ENCODE data around the gene MYO7A.

MYO7A gene

DNA sequence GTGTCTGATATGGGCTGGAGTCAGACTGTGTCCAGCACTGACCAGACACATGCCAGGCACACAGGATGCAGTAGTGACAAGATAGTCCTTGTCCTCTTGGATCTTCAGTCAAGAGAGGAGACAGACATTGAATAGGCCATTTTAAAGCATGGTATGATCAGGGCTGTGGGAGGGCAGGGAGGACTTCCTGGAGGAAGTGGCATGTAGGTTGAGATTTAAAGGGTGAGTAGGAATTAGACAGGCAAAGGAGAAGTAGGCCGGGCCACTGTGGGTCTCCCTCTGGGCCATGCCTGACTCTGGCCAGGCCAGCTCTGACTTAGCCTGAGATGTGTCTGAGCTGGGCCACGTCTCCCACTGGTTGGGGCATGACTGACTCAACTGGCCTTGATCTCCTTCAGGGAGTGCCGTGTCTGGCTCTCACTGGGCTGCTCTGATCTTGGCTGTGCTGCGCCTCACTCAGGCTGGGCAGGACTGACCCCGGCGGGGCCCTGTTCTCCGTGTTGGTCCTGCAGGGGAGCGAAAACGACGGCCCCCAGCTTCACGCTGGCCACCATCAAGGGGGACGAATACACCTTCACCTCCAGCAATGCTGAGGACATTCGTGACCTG lies 71.2 kb downstream of the MYO7A start:
- no peak for DNase-seq (ENCODE audit: low read depth in 3 of 3, low spot score in 1 of 3)

DNA sequence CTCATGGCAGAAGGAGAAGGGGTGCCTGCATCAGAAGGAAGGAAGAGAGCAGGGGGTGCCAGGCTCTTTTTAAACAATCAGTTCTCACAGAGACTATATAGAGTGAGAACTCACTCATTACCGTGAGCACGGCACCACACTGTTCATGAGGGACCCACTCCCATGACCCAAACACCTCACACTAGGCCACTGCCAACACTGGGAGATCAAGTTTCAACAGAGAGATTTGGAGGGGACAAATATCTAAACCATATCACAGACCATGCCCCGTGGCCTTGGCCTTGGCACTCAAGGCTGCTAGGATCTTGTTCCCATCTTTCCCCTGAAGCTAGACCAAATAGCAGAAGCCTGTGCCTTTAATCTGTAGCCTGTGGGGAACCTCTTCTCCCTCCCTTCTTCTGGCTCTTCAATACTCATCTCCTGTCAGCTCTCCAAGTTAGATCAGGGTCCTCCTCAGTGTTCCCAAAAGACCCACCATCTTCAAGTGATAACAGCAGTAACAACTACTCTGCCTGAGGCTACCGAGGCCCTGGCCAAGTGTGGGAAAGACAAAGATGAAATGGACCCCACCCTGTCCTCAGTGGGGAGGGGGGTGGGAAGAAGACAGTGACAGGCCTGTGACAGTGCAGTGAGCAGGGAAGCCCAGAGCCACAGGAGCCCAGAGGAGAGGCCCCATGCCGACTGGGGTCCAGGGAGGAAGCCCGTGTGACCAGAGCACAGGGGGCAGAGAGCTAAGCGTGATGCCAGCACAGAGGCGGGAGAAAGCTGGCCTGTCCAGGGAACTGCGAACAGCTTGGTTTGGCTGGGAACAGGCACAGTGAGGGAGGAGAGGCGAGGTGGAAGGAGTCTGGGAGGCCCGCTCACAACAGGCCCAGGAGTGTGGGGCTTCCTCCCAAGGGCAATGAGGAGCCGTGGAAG lies 72.6 kb downstream of the MYO7A start:
- DNase-seq (ENCODE audit: low read depth in 3 of 3, low spot score in 1 of 3) = no peak

DNA sequence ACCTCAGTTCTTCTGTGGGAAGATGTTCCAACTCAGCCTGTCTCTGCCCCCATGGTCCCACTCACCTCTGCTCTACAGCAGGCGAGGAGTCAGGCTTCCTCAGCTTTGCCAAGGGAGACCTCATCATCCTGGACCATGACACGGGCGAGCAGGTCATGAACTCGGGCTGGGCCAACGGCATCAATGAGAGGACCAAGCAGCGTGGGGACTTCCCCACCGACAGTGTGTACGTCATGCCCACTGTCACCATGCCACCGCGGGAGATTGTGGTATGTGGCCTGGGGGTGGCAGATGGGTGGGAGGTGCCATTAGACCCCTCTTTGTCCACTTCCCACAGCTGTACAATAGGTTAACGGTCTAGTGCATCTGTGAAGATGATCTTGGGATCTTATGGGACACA lies 73.3 kb downstream of the MYO7A start:
- no peak for DNase-seq (ENCODE audit: low read depth in 3 of 3, low spot score in 1 of 3)

DNA sequence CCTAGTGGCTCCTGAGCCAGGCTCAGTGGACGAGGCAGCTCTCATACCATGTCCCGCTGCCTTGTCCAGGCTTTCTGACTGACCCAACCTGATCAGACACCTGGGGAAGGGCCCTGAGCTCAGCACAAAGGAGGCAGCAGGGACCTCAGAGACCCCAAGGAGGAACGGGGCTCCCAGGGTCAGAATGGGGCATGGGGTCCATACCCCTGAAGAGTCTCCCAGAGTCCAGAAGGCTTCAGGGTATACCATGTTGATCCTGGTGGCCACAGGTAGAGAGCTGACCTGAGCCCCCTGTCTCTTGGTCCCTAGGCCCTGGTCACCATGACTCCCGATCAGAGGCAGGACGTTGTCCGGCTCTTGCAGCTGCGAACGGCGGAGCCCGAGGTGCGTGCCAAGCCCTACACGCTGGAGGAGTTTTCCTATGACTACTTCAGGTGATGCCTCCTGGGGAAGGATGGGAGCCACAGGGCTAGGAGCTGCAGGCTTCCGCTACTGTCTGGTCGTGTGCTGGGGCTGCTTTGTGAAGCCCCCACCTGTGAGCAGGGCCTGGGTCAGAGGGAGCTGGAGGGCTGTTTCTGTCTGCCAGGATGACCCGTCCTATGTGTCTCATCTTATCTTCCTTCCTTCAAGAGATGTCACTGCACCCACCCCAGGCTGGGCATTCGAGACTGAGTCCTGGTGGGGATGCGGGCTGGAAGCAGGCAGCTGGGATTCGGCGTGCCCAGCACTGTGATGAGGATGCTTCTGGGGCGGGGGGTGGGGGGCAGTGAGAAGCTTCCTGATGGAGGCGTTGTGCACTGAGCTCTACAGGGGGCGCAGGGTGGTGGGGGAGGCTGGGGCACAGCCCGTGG lies 74.2 kb downstream of the MYO7A start:
- no peak for DNase-seq (ENCODE audit: low read depth in 3 of 3, low spot score in 1 of 3)

DNA sequence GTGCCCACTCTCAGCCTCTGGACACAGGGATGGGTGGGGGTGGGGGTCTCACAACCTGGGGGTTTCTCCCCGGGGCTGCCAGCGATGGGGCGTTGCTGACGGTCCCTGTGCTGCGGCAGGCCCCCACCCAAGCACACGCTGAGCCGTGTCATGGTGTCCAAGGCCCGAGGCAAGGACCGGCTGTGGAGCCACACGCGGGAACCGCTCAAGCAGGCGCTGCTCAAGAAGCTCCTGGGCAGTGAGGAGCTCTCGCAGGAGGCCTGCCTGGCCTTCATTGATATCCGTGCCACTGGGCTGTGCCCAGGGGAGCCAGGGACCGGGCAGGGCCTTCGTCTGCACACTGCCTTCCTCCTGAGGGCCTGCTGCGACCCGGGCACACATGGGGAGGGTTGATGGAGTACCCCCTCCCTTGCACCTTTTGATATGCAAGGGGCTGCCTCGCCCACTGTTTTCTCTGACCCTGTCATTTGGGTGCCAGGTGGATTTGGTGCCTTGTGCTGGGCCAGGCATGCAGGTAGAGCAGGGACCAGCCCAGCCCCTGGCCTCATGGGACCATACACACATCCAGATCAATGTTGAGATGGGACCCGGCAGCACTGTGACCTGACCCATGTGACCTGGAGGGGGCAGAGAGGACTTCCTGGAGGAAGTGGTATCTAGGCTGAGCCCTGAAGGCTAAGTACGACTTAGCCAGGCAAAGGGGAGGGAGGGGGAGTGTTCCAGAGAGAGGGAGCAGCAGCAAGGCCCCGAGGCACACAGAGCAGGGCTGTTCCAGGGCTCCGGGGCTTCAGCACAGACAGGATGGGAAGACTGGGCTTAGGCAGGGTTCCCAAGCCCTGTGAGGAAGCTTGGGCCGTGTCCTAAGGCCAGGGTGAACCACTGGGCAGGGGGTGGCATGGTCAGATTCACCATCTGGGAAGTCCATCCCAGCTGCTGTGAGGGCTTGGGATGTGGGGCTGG lies 75.2 kb downstream of the MYO7A start:
- no peak for DNase-seq (ENCODE audit: low read depth in 3 of 3, low spot score in 1 of 3)

DNA sequence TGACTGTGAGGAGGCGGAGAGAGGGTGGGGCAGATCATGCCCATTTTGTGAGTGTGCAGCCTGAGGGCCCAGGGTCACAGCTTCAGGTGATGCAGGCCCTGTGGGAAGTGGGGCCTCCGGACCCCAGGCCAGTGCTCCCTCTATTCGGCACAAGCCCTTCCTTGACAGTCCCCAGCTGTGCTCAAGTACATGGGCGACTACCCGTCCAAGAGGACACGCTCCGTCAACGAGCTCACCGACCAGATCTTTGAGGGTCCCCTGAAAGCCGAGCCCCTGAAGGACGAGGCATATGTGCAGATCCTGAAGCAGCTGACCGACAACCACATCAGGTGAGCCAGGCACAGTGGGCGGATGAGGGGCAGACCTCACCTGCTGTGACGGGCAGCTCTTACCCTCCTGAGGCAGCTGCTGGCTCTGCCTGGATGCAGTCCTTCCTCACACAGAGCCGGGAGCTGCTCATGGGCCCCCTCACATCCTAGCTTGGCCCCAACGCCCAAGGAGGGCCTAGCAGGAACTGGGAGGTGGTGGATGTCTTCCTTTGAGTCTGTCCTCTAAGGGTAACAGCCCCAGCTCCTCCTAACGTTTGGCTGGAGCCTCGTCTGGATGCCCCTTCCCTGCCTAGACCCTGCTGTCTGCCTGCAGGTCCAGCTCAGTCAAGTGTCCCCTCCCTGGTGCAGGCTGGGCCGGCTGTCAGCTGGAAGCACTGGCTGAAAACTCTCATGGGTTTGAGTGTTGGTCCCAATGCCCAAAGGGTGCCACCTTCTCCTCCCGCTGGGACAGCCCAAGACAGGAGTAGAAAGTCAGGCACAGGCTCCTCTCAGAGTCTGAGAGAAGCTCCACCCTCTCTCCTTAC lies 76.1 kb downstream of the MYO7A start:
- no peak for DNase-seq (ENCODE audit: low read depth in 3 of 3, low spot score in 1 of 3)

DNA sequence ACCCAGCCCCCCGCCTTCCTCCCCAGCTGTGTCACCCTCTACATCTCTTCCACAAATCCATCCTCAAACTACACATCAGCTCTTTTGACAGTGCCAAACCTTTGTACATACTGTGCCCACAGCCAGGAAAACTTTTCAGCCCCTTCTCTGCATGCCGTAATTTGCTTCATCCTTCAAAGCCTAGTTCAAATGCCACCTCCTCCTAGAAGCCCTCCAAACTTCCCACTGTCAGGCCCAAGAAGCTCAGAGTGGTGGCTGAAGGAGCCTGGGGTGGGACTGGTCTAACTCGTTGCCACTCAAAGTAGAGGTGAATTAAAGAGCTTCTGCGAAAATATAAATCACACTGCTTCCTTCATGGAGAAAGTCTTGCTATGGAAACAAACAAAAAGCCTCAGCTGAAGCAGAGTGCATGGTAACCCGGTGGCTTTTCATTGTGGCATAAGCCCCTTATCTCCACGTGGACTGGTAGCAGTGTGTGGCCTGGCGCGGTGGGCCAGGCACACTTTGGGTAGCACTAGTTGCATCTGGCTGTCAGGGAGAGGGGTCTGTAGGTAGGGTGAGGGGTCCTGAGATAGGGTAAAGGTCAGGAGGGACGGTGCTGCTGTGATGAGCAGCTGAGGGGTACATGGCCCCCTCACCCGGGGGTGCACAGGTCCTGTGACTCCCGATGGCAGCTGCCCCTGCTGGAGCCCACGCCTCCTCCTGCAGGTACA lies 76.9 kb downstream of the MYO7A start:
- no peak for DNase-seq (ENCODE audit: low read depth in 3 of 3, low spot score in 1 of 3)

DNA sequence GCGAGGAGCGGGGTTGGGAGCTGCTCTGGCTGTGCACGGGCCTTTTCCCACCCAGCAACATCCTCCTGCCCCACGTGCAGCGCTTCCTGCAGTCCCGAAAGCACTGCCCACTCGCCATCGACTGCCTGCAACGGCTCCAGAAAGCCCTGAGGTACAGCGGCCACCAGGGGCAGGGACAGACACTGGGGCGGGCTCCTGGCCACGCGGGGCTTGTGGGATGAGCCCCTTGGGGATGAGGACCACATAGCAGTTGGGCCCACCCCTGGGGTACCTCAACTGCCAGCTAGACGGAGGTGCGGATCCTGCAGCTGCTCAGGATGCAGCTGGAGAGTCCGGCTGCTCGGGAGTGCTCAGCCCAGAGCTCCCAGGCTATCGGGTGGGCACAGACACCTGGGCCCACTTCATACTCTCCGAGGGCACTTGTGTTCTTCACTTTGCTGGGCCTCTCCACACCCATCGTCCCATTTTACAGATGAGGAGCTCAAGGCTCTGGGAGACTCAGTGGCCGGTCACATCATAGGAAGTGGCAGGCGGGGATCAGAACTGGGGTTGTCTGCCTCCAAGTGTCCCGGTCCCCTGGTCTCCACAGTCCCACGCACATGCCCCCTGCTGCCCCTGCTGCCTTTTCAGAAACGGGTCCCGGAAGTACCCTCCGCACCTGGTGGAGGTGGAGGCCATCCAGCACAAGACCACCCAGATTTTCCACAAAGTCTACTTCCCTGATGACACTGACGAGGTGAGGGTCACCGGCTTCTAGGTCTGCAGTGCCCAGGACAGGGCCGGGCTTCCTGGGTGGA lies 77.6 kb downstream of the MYO7A start:
- DNase-seq (ENCODE audit: low read depth in 3 of 3, low spot score in 1 of 3) = no peak

DNA sequence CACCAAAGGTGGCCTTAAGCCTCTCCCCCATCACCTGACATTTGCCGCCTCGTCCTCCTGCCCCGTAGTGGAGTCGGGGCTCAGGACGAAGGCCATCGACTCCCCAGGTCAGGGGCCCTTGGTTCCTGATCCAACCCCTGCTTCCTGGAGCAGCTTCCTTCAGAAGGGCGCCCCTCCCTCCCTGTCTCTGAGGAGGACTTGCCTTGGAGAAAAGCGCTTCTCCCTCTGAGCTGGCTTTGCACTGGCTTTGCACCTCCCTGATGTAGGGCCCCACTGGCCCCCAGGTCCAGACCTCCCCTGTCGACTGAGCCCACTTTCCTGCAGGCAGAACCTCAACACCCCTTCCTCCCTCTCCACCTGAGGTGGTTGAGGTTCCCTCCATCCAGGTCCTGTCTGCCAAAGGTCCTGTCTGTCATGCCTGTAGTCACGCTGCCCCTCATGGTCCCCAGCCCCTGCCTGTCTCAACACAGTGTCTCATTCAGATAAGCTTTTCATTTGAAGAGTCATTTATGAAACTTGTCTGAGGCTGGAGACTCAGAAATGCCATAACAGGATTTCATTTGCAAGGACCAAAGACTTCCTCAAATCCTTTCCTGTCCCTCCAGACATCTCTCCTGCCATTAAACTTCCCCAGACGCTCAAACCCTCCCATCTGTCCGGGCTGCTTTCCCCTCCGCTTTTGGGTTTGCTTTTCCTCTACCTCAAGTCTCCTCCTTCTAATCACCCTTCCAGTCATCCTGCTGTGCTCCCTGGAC lies 78.4 kb downstream of the MYO7A start:
- DNase-seq (ENCODE audit: low read depth in 3 of 3, low spot score in 1 of 3) = no peak

DNA sequence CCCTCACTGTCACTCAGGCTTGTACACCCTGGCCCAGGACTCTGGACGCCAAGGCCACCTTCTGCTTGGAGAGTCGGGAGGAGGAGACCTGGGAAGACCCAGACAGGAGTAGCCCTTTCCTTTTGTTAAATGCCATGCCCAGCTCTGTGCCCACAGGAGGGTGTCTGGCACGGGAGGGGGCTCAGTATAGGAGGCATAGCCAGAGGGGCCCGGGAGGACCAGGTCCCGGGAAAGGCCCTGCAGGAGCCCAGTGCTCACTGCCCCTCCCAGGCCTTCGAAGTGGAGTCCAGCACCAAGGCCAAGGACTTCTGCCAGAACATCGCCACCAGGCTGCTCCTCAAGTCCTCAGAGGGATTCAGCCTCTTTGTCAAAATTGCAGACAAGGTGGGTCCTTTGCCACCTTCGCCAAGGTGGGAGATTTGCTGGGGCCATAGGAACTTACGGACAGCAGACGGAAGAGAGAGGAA lies 79.0 kb downstream of the MYO7A start:
- DNase-seq (ENCODE audit: low read depth in 3 of 3, low spot score in 1 of 3) = no peak

DNA sequence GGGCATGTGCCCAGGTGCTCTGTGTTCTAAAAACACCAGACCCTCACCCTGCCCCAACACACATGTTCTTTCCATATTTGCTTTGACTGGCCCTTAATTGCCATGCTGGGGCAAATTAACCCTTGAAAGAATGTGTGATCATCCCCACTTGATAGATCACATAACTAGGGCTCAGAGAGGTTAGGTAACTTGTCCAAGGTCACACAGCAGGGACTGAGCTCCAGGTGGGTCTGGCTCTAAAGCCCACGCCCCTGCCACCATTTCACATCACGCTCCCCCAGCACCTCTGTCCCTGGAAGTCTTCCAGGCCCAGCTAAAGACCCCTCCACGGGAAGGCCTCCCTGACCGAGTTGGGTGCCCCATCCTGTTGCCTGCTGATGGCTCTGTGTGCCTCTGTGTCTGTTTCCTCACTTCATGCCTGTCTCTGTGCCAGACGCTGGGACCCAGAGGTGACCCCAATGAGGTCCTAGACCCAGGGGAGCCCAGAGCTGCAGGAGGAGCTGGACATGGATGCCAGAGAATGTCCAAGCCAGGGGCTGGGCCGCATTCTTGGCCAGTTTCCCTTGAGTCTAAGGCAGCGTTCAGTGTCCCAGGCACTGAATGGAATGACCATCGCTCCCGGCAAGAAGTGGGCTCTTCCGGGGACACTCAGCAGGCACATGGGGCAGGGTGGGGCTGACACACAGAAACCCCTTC lies 79.7 kb downstream of the MYO7A start:
- DNase-seq (ENCODE audit: low read depth in 3 of 3, low spot score in 1 of 3) = no peak

DNA sequence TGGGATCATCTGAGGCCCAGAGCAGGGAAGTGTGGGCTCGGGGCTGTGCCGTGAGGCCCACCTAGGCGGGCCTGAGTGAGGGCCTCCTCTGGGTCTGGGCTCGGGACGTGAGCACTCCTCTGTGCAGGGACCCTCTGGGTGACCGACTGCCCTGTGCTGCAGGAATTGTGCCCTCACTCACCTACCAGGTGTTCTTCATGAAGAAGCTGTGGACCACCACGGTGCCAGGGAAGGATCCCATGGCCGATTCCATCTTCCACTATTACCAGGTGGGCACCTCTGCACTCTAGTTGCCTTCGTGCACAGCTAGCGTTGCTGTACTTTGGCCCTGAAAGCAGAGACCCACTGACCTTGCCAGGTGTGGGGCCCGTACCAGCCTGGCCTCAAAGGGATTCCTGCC lies 80.5 kb downstream of the MYO7A start:
- no peak for DNase-seq (ENCODE audit: low read depth in 3 of 3, low spot score in 1 of 3)

DNA sequence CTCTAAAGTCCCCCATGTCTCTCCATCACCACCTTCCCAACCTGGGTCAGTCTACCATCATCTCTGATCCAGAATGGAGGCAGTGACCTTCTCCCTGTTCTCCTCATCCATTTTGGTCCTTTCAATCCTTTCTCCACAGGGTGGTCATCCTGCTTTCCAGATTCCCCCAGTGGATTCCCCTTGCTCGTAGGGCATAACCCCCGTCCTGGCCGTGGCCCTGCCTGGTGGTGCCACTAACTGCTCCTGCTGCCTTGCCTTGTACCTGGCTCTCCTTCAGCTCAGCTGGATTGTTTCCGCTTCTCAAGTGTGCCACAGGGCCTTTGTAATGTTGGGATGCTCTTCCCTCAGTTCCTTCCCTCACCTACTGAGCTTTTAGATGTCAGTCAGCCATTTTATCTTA lies 81.6 kb downstream of the MYO7A start:
- DNase-seq (ENCODE audit: low read depth in 3 of 3, low spot score in 1 of 3) = no peak

DNA sequence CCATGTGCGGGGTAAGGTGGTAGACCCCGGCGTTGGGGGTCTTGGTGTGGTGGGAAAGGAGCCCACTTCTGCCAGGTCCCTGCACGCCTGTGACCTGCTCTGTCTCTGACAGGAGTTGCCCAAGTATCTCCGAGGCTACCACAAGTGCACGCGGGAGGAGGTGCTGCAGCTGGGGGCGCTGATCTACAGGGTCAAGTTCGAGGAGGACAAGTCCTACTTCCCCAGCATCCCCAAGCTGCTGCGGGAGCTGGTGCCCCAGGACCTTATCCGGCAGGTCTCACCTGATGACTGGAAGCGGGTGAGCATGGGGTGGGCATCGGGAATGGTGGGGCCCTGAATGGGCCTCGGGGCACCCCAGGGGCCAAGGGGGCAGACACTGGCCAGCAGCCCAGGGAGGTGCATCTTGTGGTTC lies 83.0 kb downstream of the MYO7A start:
- no peak for DNase-seq (ENCODE audit: low read depth in 3 of 3, low spot score in 1 of 3)

DNA sequence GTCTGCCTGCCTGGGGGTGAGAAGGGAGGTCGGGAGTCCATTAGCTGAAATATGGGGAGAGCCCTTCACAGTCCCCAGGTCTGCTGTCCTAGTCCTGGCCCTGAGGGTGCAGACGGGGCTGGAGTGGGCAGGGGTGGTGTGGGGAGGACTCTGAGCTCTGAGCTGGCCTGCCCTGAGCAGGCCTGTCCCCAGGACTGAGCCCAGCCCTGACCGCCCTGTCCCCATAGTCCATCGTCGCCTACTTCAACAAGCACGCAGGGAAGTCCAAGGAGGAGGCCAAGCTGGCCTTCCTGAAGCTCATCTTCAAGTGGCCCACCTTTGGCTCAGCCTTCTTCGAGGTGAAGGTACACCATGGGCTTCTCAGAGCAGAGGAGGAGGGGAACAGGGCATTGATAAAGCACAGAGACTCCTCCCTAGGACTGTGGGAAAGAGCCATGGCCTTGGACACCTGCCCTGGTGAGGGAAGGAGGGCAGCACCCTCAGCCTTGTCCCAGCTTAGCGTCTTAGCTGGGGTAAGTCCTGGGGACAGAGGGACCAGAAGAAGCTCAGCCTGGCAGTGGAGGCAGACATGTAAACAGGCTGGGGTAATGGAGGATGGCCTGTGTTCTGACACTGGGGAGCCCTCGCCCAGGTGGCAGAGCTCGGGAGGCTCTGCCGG lies 83.7 kb downstream of the MYO7A start:
- DNase-seq (ENCODE audit: low read depth in 3 of 3, low spot score in 1 of 3) = no peak

DNA sequence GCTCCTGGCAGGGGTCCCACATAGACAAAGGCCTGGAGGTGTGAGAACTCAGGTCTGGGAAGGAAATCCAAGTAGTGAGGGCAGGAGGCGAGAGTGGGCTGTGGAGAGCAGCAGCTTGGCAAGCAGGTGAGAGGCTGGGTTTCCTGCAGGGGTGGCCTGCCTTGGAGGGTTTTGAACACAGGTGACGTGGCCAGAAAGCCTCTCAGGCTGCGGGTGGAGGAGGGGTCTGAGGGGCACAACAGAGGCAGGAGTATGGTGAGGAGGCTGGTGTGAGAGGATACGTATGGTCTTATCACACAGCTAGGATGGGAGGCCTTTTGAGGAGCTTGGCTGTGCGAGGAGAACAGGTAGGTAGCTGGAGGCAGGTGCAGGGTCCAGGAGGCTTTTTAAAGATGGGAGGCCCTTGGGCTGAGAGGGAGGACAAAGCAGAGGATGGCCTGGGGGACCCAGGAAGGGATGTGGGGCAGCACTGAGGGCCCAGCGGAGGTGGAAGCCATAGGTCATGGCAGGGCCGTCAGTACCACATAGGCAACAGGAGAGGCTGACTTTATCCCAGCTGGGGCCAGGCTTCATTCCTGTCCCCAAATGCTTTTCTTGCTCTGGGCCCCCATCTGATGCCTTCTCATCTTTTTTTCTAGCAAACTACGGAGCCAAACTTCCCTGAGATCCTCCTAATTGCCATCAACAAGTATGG lies 84.4 kb downstream of the MYO7A start:
- DNase-seq (ENCODE audit: low read depth in 3 of 3, low spot score in 1 of 3) = no peak

Measured in stimulated activated CD4-positive, alpha-beta T cell treated with anti-CD3 and anti-CD28 coated beads, TNF-alpha, amount 100 ng/mL, for 1 hour (primary cell).